ENCODE measurements around the gene UNC93A. TPM values are rescaled to one million over a fixed set of nuclear protein-coding genes. Genes with fewer than 3 reads are reported as not detected.

UNC93A gene
- total RNA-seq, 1 donor from 2014 or later, result not detected

- no peaks in the 10 kb centered on the region for H3K36me3 Mint-ChIP-seq (ENCODE audit: low read depth)
- no peaks in the 10 kb centered on the region for H3K4me1 Mint-ChIP-seq
- no peak overlapping the region for H3K27ac Mint-ChIP-seq
- peaks cover 19% of the 10 kb centered on the region for H3K27me3 Mint-ChIP-seq
- POLR2A ChIA-PET, result no interaction called here
- no peaks in the 10 kb centered on the region for H3K9me3 Mint-ChIP-seq
- TF ChIP-seq CTCF (IDR thresholded peaks at IDR 0.05), result no peak
- no peak overlapping the region for H3K4me3 Mint-ChIP-seq
- CTCF ChIA-PET, result no interaction called here
- DNase-seq (no peak), ATAC-seq (ENCODE audit: low read depth) (no peak)
- intact Hi-C loops (cut with micrococcal nuclease), result no loop called here
Measured at GRCh38 chr6:167270499-167271311, 20.4 kb upstream of the UNC93A start.

- Mint-ChIP-seq H3K27ac (no peak overlapping the region), H3K4me3 (no peak overlapping the region), H3K4me1 (no peaks in the 10 kb centered on the region), H3K27me3 (peaks cover 21% of the 10 kb centered on the region), H3K9me3 (no peaks in the 10 kb centered on the region), H3K36me3 (ENCODE audit: low read depth) (no peaks in the 10 kb centered on the region)
- CTCF ChIA-PET, result no interaction called here
- ATAC-seq (ENCODE audit: low read depth) (no peak), DNase-seq (no peak)
- intact Hi-C loops (cut with micrococcal nuclease), result no loop called here
- POLR2A ChIA-PET, result no interaction called here
- no peak for TF ChIP-seq CTCF (IDR thresholded peaks at IDR 0.05)
Measured at GRCh38 chr6:167272151-167272550, 19.0 kb upstream of the UNC93A start.

GRCh38 chr6:167272696-167273379 lies 18.3 kb upstream of the UNC93A start:
- Mint-ChIP-seq H3K27me3 (peaks cover 25% of the 10 kb centered on the region), H3K9me3 (no peaks in the 10 kb centered on the region), H3K36me3 (ENCODE audit: low read depth) (no peaks in the 10 kb centered on the region), H3K4me1 (no peaks in the 10 kb centered on the region), H3K4me3 (no peak overlapping the region), H3K27ac (no peak overlapping the region)
- DNase-seq (no peak), ATAC-seq (ENCODE audit: low read depth) (no peak)
- no peak for TF ChIP-seq CTCF (IDR thresholded peaks at IDR 0.05)
- intact Hi-C loops (cut with micrococcal nuclease), result no loop called here
- CTCF ChIA-PET, result no interaction called here
- POLR2A ChIA-PET, result no interaction called here

GRCh38 chr6:167274270-167274669 lies 16.8 kb upstream of the UNC93A start:
- DNase-seq, result no peak
- Mint-ChIP-seq H3K4me3 (no peak overlapping the region), H3K27me3 (peaks cover 29% of the 10 kb centered on the region), H3K27ac (no peak overlapping the region), H3K9me3 (no peaks in the 10 kb centered on the region), H3K36me3 (ENCODE audit: low read depth) (no peaks in the 10 kb centered on the region), H3K4me1 (no peaks in the 10 kb centered on the region)
- ChIA-PET POLR2A (no interaction called here), CTCF (no interaction called here)
- no peak for TF ChIP-seq CTCF (IDR thresholded peaks at IDR 0.05)
- no peak for ATAC-seq (ENCODE audit: low read depth)
- intact Hi-C loops (cut with micrococcal nuclease), result no loop called here

- H3K27me3 Mint-ChIP-seq, result peaks cover 29% of the 10 kb centered on the region
- H3K27ac Mint-ChIP-seq, result no peak overlapping the region
- no peaks in the 10 kb centered on the region for H3K9me3 Mint-ChIP-seq
- H3K4me1 Mint-ChIP-seq, result no peaks in the 10 kb centered on the region
- DNase-seq, result no peak
- H3K4me3 Mint-ChIP-seq, result no peak overlapping the region
- ATAC-seq (ENCODE audit: low read depth), result no peak
- intact Hi-C loops (cut with micrococcal nuclease), result no loop called here
- no peaks in the 10 kb centered on the region for H3K36me3 Mint-ChIP-seq (ENCODE audit: low read depth)
- CTCF ChIA-PET, result no interaction called here
- no peak for TF ChIP-seq CTCF (IDR thresholded peaks at IDR 0.05)
- POLR2A ChIA-PET, result no interaction called here
Measured at GRCh38 chr6:167275001-167275400, 16.1 kb upstream of the UNC93A start.

All from activated B cell treated with CpG ODN at 0.5 μM for 24 hours (primary cell).